Mesenchymal stem cell (in vitro differentiated cells and primary cell): ENCODE measurements around the gene OTX1.
"Not testable (repeated sequence)": the region's sequence is repeated elsewhere in the genome, so short reads cannot be mapped to it uniquely, and the experiment has no call there.

Experiments used
- DNase-seq: peaks from one replicate; pipeline ENCODE4 v3.0.0-alpha.2; 2013
- H2AFZ ChIP-seq: one replicate; pipeline ENCODE4 v1.6.1; 2013; ENCODE audit warnings: low read depth, mild to moderate bottlenecking, control low read depth, inconsistent platforms, low read length, moderate library complexity
- H2AK5ac ChIP-seq: 2 replicates; pipeline ENCODE4 v1.6.1; 2013; ENCODE audit warnings: low read length, moderate library complexity, mild to moderate bottlenecking, inconsistent platforms; ENCODE audit not compliant: severe bottlenecking
- H2BK120ac ChIP-seq: one replicate; pipeline ENCODE4 v1.6.1; 2013; ENCODE audit warnings: low read depth, mild to moderate bottlenecking, inconsistent platforms, low read length, moderate library complexity
- H2BK12ac ChIP-seq, 2 experiments: one replicate each; pipeline ENCODE4 v1.6.1; 2013; ENCODE audit warnings: inconsistent platforms in 2 of 2, low read length in 2 of 2, mild to moderate bottlenecking in 2 of 2, moderate library complexity in 2 of 2, control low read depth in 1 of 2
- H2BK15ac ChIP-seq: one replicate; pipeline ENCODE4 v1.6.1; 2013; ENCODE audit warnings: mild to moderate bottlenecking, low read depth, inconsistent platforms; ENCODE audit not compliant: poor library complexity, severe bottlenecking
- H2BK5ac ChIP-seq: 2 replicates; pipeline ENCODE4 v1.6.1; 2013; ENCODE audit warnings: low read depth, mild to moderate bottlenecking, low read length, control low read depth, inconsistent platforms; ENCODE audit not compliant: poor library complexity, severe bottlenecking
- H3K14ac ChIP-seq, 2 experiments: one replicate each; pipeline ENCODE4 v1.6.1; 2013; ENCODE audit warnings: inconsistent platforms in 2 of 2, low read length in 2 of 2, control low read depth in 1 of 2, mild to moderate bottlenecking in 1 of 2, moderate library complexity in 1 of 2
- H3K18ac ChIP-seq, 2 experiments: one replicate each; pipeline ENCODE4 v1.6.1; 2013; ENCODE audit warnings: inconsistent platforms in 2 of 2, low read length in 2 of 2, control low read depth in 1 of 2, low read depth in 1 of 2, mild to moderate bottlenecking in 1 of 2
- H3K23ac ChIP-seq, 2 experiments: one replicate each; pipeline ENCODE4 v1.6.1; 2013; ENCODE audit warnings: inconsistent platforms in 2 of 2, low read length in 2 of 2, mild to moderate bottlenecking in 2 of 2, moderate library complexity in 2 of 2, control low read depth in 1 of 2
- H3K27ac ChIP-seq: 2 replicates; pipeline ENCODE4 v1.5.1; 2013; ENCODE audit warnings: mild to moderate bottlenecking, moderate library complexity, low read length, control low read depth, inconsistent platforms; ENCODE audit not compliant: poor library complexity, severe bottlenecking
- H3K27me3 ChIP-seq, 2 experiments: 2 replicates each; pipeline versions ENCODE4 v1.6.1 to v1.7.0; 2013; ENCODE audit warnings: low read length in 2 of 2, mild to moderate bottlenecking in 2 of 2, moderate library complexity in 2 of 2, control low read depth in 1 of 2, inconsistent platforms in 1 of 2; ENCODE audit not compliant: control insufficient read depth in 1 of 2, insufficient read depth in 1 of 2
- H3K36me3 ChIP-seq, 2 experiments: 2 replicates each; pipeline versions ENCODE4 v1.6.1 to v1.7.0; 2013; ENCODE audit warnings: low read length in 2 of 2, control low read depth in 1 of 2, inconsistent platforms in 1 of 2, low read depth in 1 of 2, mild to moderate bottlenecking in 1 of 2; ENCODE audit not compliant: insufficient read depth in 2 of 2, control insufficient read depth in 1 of 2
- H3K4ac ChIP-seq, 2 experiments: one replicate each; pipeline ENCODE4 v1.6.1; 2013; ENCODE audit warnings: inconsistent platforms in 2 of 2, low read length in 2 of 2, mild to moderate bottlenecking in 2 of 2, moderate library complexity in 2 of 2, control low read depth in 1 of 2, low read depth in 1 of 2
- H3K4me1 ChIP-seq: 2 replicates; pipeline ENCODE4 v1.6.1; 2013; ENCODE audit warnings: low read depth, low read length, control low read depth; ENCODE audit not compliant: control insufficient read depth, insufficient read depth
- H3K4me2 ChIP-seq: 2 replicates; pipeline ENCODE4 v1.6.1; 2013; ENCODE audit warnings: low read length, mild to moderate bottlenecking, inconsistent platforms; ENCODE audit not compliant: poor library complexity, severe bottlenecking
- H3K4me3 ChIP-seq, 2 experiments: 2 replicates each; pipeline versions ENCODE4 v1.5.1 to v1.7.0; 2013; ENCODE audit warnings: low read length in 2 of 2, mild to moderate bottlenecking in 2 of 2, control low read depth in 1 of 2, low read depth in 1 of 2; ENCODE audit not compliant: insufficient read depth in 1 of 2
- H3K79me1 ChIP-seq: replicated peaks from 2 replicates; pipeline ENCODE4 v1.6.1; 2013; ENCODE audit warnings: mild to moderate bottlenecking, control low read depth, low read length, inconsistent platforms; ENCODE audit not compliant: poor library complexity, severe bottlenecking
- H3K9ac ChIP-seq: 2 replicates; pipeline ENCODE4 v1.7.0; 2013; ENCODE audit warnings: mild to moderate bottlenecking, low read length, moderate library complexity
- H3K9me3 ChIP-seq: 2 replicates; pipeline ENCODE4 v1.7.0; 2013; ENCODE audit warnings: mild to moderate bottlenecking, low read length; ENCODE audit not compliant: control insufficient read depth
- H4K8ac ChIP-seq: one replicate; pipeline ENCODE4 v1.6.1; 2013; ENCODE audit warnings: inconsistent platforms, mild to moderate bottlenecking, low read length, moderate library complexity
- H4K91ac ChIP-seq: one replicate; pipeline ENCODE4 v1.6.1; 2013; ENCODE audit warnings: mild to moderate bottlenecking, low read length, inconsistent platforms
- WGBS: methylation state at CpG from one replicate; pipeline ENCODE4 v1.1.7; 2013; ENCODE audit warnings: mixed read lengths; 5-methylcytosine and 5-hydroxymethylcytosine counted together

The OTX1 gene

DNA sequence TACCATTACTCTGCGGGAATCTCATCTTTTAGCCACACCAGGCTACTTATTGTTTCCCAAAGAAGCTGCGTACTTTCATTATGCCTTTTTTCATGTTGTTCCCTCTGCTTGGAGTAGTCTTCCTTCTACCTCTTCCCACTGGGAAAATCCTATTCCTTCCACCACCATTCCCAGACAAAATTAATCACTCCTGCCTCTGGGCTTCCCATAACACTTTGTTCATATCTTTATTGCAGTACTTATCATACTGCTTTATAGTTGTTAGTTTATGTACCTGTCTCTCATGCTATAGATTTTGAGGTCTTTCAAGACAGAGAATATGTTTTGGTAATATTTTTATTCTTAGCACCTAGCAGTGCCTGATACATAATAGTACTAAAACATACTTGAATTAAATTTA, 16.2 kb downstream of the OTX1 start:
- Histone ChIP-seq H2BK5ac (no peak overlapping the region), H2BK120ac (no peak overlapping the region), H3K4me2 (no peak overlapping the region), H3K9ac (no peak overlapping the region), H2AK5ac (no peak overlapping the region), H3K23ac (no peak overlapping the region), H3K14ac (no peak overlapping the region), H3K36me3 (no peaks in the 10 kb centered on the region), H4K91ac (no peak overlapping the region), H3K4ac (no peak overlapping the region), H4K8ac (no peak overlapping the region), H2BK12ac (no peak overlapping the region), H3K27me3 (peaks cover 34 to 73% of the 10 kb centered on the region in 2 experiments), H3K79me1 (no peaks in the 10 kb centered on the region), H3K9me3 (no peaks in the 10 kb centered on the region), H3K4me3 (no peak overlapping the region), H2AFZ (no peak overlapping the region), H3K4me1 (no peaks in the 10 kb centered on the region), H2BK15ac (no peak overlapping the region), H3K27ac (no peak overlapping the region), H3K18ac (no peak overlapping the region)
- DNase-seq, result no peak
- WGBS, result 83% methylated on average over 2 of the region's 2 CpGs

DNA sequence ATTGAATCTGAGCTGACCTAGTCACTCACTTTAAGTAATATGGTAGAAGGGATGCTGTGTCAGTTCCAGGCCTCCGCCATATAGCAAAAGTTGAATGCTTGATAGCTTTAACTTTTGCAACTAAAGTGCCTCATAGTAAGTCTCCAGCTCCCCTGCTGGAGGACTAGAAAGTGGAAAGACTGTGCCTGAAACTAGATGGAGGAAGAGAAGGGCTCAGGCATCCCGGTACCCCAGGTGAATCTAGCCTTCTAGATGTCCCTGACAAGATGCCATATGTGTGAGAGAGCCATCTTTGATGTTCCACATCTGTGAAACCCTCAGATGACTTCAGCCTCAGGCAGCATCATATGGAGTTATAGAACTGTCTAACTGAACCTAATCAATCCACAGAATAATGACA, 21.0 kb downstream of the OTX1 start:
- H4K8ac ChIP-seq, result no peak overlapping the region
- WGBS, result 100% methylated on average over 2 of the region's 2 CpGs
- DNase-seq, result no peak

DNA sequence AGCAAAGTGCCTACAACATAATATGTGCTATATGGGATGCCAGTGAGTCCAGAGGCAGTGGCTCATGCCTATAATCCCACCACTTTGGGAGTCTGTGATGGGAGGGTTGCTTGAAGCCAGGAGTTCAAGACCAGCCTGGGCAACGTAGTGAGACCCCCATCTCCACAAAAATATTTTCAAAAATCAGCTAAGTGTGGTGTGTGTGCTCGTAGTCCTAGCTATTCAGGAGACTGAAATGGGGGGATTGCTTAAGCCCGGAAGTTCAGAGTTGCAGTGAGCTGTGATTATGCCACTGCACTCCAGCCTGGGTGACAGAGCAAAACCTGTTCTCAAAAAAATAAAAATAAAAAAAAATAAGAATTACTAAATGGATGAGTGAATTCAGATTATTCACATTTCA, 23.4 kb downstream of the OTX1 start:
- H3K4ac ChIP-seq, result no peak overlapping the region
- no peak overlapping the region for H3K4me2 ChIP-seq
- H3K79me1 ChIP-seq, result no peaks in the 10 kb centered on the region
- WGBS, result 70% methylated on average over 2 of the region's 3 CpGs
- H3K18ac ChIP-seq, result no peak overlapping the region
- H3K9ac ChIP-seq, result no peak overlapping the region
- no peak for DNase-seq
- no peak overlapping the region for H4K91ac ChIP-seq
- H4K8ac ChIP-seq, result no peak overlapping the region
- peaks cover 17 to 19% of the 10 kb centered on the region in 2 experiments for H3K27me3 ChIP-seq
- H3K27ac ChIP-seq, result no peak overlapping the region
- H2BK5ac ChIP-seq, result no peak overlapping the region
- no peak overlapping the region for H3K4me3 ChIP-seq
- no peak overlapping the region for H2BK15ac ChIP-seq
- no peak overlapping the region for H2BK12ac ChIP-seq
- H2BK120ac ChIP-seq, result no peak overlapping the region
- H3K9me3 ChIP-seq, result no peaks in the 10 kb centered on the region
- no peaks in the 10 kb centered on the region for H3K4me1 ChIP-seq
- H3K23ac ChIP-seq, result no peak overlapping the region
- H3K14ac ChIP-seq, result no peak overlapping the region
- no peaks in the 10 kb centered on the region for H3K36me3 ChIP-seq
- no peak overlapping the region for H2AK5ac ChIP-seq
- no peak overlapping the region for H2AFZ ChIP-seq

More for the DNA sequence above, 21.0 kb downstream of the OTX1 start:
- H2BK12ac ChIP-seq, result no peak overlapping the region
- no peak overlapping the region for H3K14ac ChIP-seq
- H2BK5ac ChIP-seq, result no peak overlapping the region
- no peak overlapping the region for H3K18ac ChIP-seq
- no peak overlapping the region for H3K27ac ChIP-seq
- H3K36me3 ChIP-seq, result no peaks in the 10 kb centered on the region
- no peak overlapping the region for H2AFZ ChIP-seq
- H3K4me3 ChIP-seq, result no peak overlapping the region
- no peak overlapping the region for H3K23ac ChIP-seq
- H4K91ac ChIP-seq, result no peak overlapping the region
- no peak overlapping the region for H2AK5ac ChIP-seq
- H3K79me1 ChIP-seq, result no peaks in the 10 kb centered on the region
- H3K9me3 ChIP-seq, result no peaks in the 10 kb centered on the region
- no peaks in the 10 kb centered on the region for H3K4me1 ChIP-seq
- peaks cover 24 to 38% of the 10 kb centered on the region in 2 experiments for H3K27me3 ChIP-seq
- H3K9ac ChIP-seq, result no peak overlapping the region
- no peak overlapping the region for H2BK15ac ChIP-seq
- H3K4ac ChIP-seq, result no peak overlapping the region
- no peak overlapping the region for H3K4me2 ChIP-seq
- H2BK120ac ChIP-seq, result no peak overlapping the region

DNA sequence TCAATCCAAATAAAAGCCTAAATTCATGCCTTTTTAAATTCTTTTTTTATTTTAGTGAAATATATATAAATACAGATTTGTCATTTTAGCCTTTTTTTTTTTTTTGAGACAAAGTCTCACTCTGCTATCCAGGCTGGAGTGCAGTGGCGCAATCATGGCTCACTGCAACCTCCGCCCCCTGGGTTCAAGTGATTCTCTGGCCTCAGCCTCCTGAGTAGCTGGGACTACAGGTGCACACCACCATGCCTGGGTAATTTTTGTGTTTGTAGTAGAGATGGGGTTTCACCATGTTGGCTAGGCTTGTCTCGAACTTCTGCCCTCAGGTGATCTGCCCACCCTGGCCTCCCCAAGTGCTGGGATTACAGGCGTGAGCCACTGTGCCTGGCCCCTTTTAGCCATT, 23.8 kb downstream of the OTX1 start:
- H2BK15ac ChIP-seq, H3K27ac ChIP-seq, H3K18ac ChIP-seq, H2BK120ac ChIP-seq, H2BK12ac ChIP-seq, H2AK5ac ChIP-seq, H3K4me1 ChIP-seq, H3K4me3 ChIP-seq, H2AFZ ChIP-seq, H3K23ac ChIP-seq, DNase-seq, H4K91ac ChIP-seq, H2BK5ac ChIP-seq, H3K4me2 ChIP-seq, H4K8ac ChIP-seq, H3K9ac ChIP-seq, H3K14ac ChIP-seq, H3K36me3 ChIP-seq, H3K4ac ChIP-seq, H3K9me3 ChIP-seq, H3K79me1 ChIP-seq: not testable (repeated sequence)
- peaks cover 14 to 15% of the 10 kb centered on the region in 2 experiments for H3K27me3 ChIP-seq
- 100% methylated on average over 2 of the region's 4 CpGs for WGBS
